Measurements from ENCODE around the gene EPB42. TPM values are rescaled to one million over a fixed set of nuclear protein-coding genes. Genes with fewer than 3 reads are reported as not detected.
"Not testable (repeated sequence)": the region's sequence is repeated elsewhere in the genome, so short reads cannot be mapped to it uniquely, and the experiment has no call there.

EPB42 gene
- total RNA-seq, 1 donor from 2014 or later = not detected

- peaks cover 6% of the 10 kb centered on the region for H3K36me3 ChIP-seq (ENCODE audit: control insufficient read depth, insufficient read depth, low read length)
- peak; percentile 67 for TF ChIP-seq CTCF (IDR thresholded peaks at IDR 0.05; ENCODE audit: insufficient read depth, low read length, severe bottlenecking)
- H3K4me3 ChIP-seq (ENCODE audit: low read depth, low read length) = peak within 1 kb of the TSS; percentile 71
- FAIRE-seq = no peak
- H3K27me3 ChIP-seq (ENCODE audit: control insufficient read depth, insufficient read depth, low read length) = no peaks in the 10 kb centered on the region
- peak; percentile 69 for DNase-seq (ENCODE audit: low read depth)
These were observed 35.4 kb downstream of the EPB42 start, which contains the start of gene CCNDBP1 for GRCh38 chr15:43185157-43186002. Gene CCNDBP1, plus strand, starts transcription at chr15:43185403. Its CDS starts 96 bp downstream, at chr15:43185499.

GRCh38 chr15:43184407-43185124 is 36.3 kb downstream of the EPB42 start:
- FAIRE-seq (no peak), DNase-seq (ENCODE audit: low read depth) (no peak)
- H3K36me3 ChIP-seq (ENCODE audit: control insufficient read depth, insufficient read depth, low read length) = peaks cover 4% of the 10 kb centered on the region
- H3K4me3 ChIP-seq (ENCODE audit: low read depth, low read length) = no peak overlapping the region
- no peaks in the 10 kb centered on the region for H3K27me3 ChIP-seq (ENCODE audit: control insufficient read depth, insufficient read depth, low read length)
- TF ChIP-seq CTCF (IDR thresholded peaks at IDR 0.05; ENCODE audit: insufficient read depth, low read length, severe bottlenecking) = no peak

- no peak for TF ChIP-seq CTCF (IDR thresholded peaks at IDR 0.05; ENCODE audit: insufficient read depth, low read length, severe bottlenecking)
- no peak for DNase-seq (ENCODE audit: low read depth)
- H3K4me3 ChIP-seq (ENCODE audit: low read depth, low read length) = no peak overlapping the region
- no peaks in the 10 kb centered on the region for H3K36me3 ChIP-seq (ENCODE audit: control insufficient read depth, insufficient read depth, low read length)
- no peaks in the 10 kb centered on the region for H3K27me3 ChIP-seq (ENCODE audit: control insufficient read depth, insufficient read depth, low read length)
- no peak for FAIRE-seq
These were observed 37.5 kb downstream of the EPB42 start for GRCh38 chr15:43183270-43183669.

GRCh38 chr15:43177147-43177546 is 43.7 kb downstream of the EPB42 start:
- not testable (repeated sequence) for H3K27me3 ChIP-seq (ENCODE audit: control insufficient read depth, insufficient read depth, low read length); H3K36me3 ChIP-seq (ENCODE audit: control insufficient read depth, insufficient read depth, low read length); DNase-seq (ENCODE audit: low read depth); FAIRE-seq; H3K4me3 ChIP-seq (ENCODE audit: low read depth, low read length)

- not testable (repeated sequence) for H3K36me3 ChIP-seq (ENCODE audit: control insufficient read depth, insufficient read depth, low read length); H3K4me3 ChIP-seq (ENCODE audit: low read depth, low read length); DNase-seq (ENCODE audit: low read depth); FAIRE-seq; H3K27me3 ChIP-seq (ENCODE audit: control insufficient read depth, insufficient read depth, low read length)
These were observed 45.0 kb downstream of the EPB42 start for GRCh38 chr15:43175656-43176309.

GRCh38 chr15:43169888-43170287 is 50.9 kb downstream of the EPB42 start:
- no peaks in the 10 kb centered on the region for H3K27me3 ChIP-seq (ENCODE audit: control insufficient read depth, insufficient read depth, low read length)
- no peak for TF ChIP-seq CTCF (IDR thresholded peaks at IDR 0.05; ENCODE audit: insufficient read depth, low read length, severe bottlenecking)
- FAIRE-seq = no peak
- DNase-seq (ENCODE audit: low read depth) = peak; percentile 24
- H3K4me3 ChIP-seq (ENCODE audit: low read depth, low read length) = no peak overlapping the region
- no peaks in the 10 kb centered on the region for H3K36me3 ChIP-seq (ENCODE audit: control insufficient read depth, insufficient read depth, low read length)

Data from bronchial epithelial cell (primary cell).